IMR-90 (cell line): ENCODE measurements around the gene NWD2. TPM values are rescaled to one million over a fixed set of nuclear protein-coding genes. Genes with fewer than 3 reads are reported as not detected.

Experiments used
- ATAC-seq: fragments of 200-7000 bp; cut with Tn5 transposase; 2 replicates; pipeline ENCODE4 v1.9.1; 2020; ENCODE audit warnings: low read depth, mild to moderate bottlenecking, moderate library complexity
- BruUV-seq: library from RNA; stranded (reverse); fragments of 400-500 nt; replicated peaks from 2 replicates; lab custom pipeline; 2021; lab: Mats Ljungman, UMichigan
- CTCF ChIA-PET: fragments of 300-600 bp; formaldehyde crosslinking; extraction: SDS; loops from one replicate; lab custom pipeline; 2021; ENCODE audit warnings: antibody characterized with exemption; lab: Yijun Ruan, JAX
- POLR2A ChIA-PET: fragments of 300-600 bp; sonication (Branson Sonifier 250); formaldehyde crosslinking; loops from one replicate; lab custom pipeline; 2022; ENCODE audit warnings: antibody characterized with exemption; ENCODE audit not compliant: unreplicated experiment; lab: Charles Lee
- DNase-seq: peaks from one replicate; pipeline ENCODE4 v3.0.0; 2013
- H2AFZ ChIP-seq: replicated peaks from 2 replicates; pipeline ENCODE3; 2013; ENCODE audit warnings: low read length, mild to moderate bottlenecking; ENCODE audit not compliant: poor library complexity
- H2AK5ac ChIP-seq: 2 replicates; pipeline ENCODE4 v1.6.1; 2013; ENCODE audit warnings: low read depth, low read length, inconsistent platforms
- H2AK9ac ChIP-seq: replicated peaks from 2 replicates; pipeline ENCODE3; 2013; ENCODE audit warnings: mild to moderate bottlenecking, low read depth, low read length, moderate library complexity; ENCODE audit not compliant: poor library complexity
- H2BK120ac ChIP-seq: 2 replicates; pipeline ENCODE4 v1.6.1; 2013; ENCODE audit warnings: low read depth, low read length, inconsistent platforms
- H2BK15ac ChIP-seq: 3 replicates; pipeline ENCODE4 v1.6.1; 2013; ENCODE audit warnings: low read depth, low read length, inconsistent platforms
- H2BK20ac ChIP-seq: 2 replicates; pipeline ENCODE4 v1.6.1; 2013; ENCODE audit warnings: low read depth, mild to moderate bottlenecking, inconsistent platforms, low read length, moderate library complexity
- H2BK5ac ChIP-seq: 2 replicates; pipeline ENCODE4 v1.6.1; 2013; ENCODE audit warnings: mild to moderate bottlenecking, low read depth, low read length, inconsistent platforms; ENCODE audit not compliant: poor library complexity, severe bottlenecking
- H3K14ac ChIP-seq: replicated peaks from 2 replicates; pipeline ENCODE4 v1.6.1; 2013; ENCODE audit warnings: low read depth, low read length, inconsistent platforms
- H3K18ac ChIP-seq: 2 replicates; pipeline ENCODE4 v1.6.1; 2013; ENCODE audit warnings: low read depth, low read length, control low read depth
- H3K23ac ChIP-seq: 2 replicates; pipeline ENCODE4 v1.6.1; 2013; ENCODE audit warnings: low read depth, low read length, inconsistent platforms
- H3K27ac ChIP-seq: 2 replicates; pipeline ENCODE4 v1.5.1; 2013; ENCODE audit warnings: mild to moderate bottlenecking, control low read depth, low read length; ENCODE audit not compliant: insufficient read depth
- H3K27me3 ChIP-seq: 2 replicates; pipeline ENCODE4 v1.6.1; 2013; ENCODE audit warnings: low read length; ENCODE audit not compliant: control insufficient read depth, insufficient read depth
- H3K36me3 ChIP-seq: 2 replicates; pipeline ENCODE4 v1.6.1; 2013; ENCODE audit warnings: low read length, mixed read lengths; ENCODE audit not compliant: control insufficient read depth, insufficient read depth
- H3K4ac ChIP-seq: 2 replicates; pipeline ENCODE4 v1.6.1; 2013; ENCODE audit warnings: low read depth, low read length, inconsistent platforms
- H3K4me1 ChIP-seq: 2 replicates; pipeline ENCODE4 v1.6.1; 2013; ENCODE audit warnings: low read length, mixed read lengths; ENCODE audit not compliant: control insufficient read depth, insufficient read depth
- H3K4me2 ChIP-seq: 2 replicates; pipeline ENCODE4 v1.6.1; 2013; ENCODE audit warnings: low read depth, mild to moderate bottlenecking, control low read depth, low read length, moderate library complexity
- H3K4me3 ChIP-seq: 2 replicates; pipeline ENCODE4 v1.5.1; 2013; ENCODE audit warnings: low read depth, mild to moderate bottlenecking, control low read depth, low read length, moderate library complexity; ENCODE audit not compliant: insufficient read depth
- H3K56ac ChIP-seq: 2 replicates; pipeline ENCODE4 v1.6.1; 2013; ENCODE audit warnings: low read length, inconsistent platforms; ENCODE audit not compliant: insufficient read depth; ENCODE audit errors: extremely low read depth
- H3K79me1 ChIP-seq, 2 experiments: 2 replicates each; pipeline ENCODE4 v1.6.1; 2013; ENCODE audit warnings: low read length in 2 of 2, inconsistent platforms in 1 of 2, low read depth in 1 of 2
- H3K9ac ChIP-seq: 2 replicates; pipeline ENCODE4 v1.6.1; 2013; ENCODE audit warnings: low read depth, low read length, control low read depth
- H3K9me1 ChIP-seq: 2 replicates; pipeline ENCODE4 v1.6.1; 2013; ENCODE audit warnings: low read length, inconsistent platforms; ENCODE audit not compliant: insufficient read depth
- H3K9me3 ChIP-seq: 2 replicates; pipeline ENCODE4 v1.6.1; 2013; ENCODE audit warnings: low read length; ENCODE audit not compliant: control insufficient read depth, insufficient read depth
- H4K20me1 ChIP-seq: 2 replicates; pipeline ENCODE4 v1.6.1; 2013; ENCODE audit warnings: low read length, inconsistent platforms; ENCODE audit not compliant: insufficient read depth
- H4K5ac ChIP-seq: 2 replicates; pipeline ENCODE4 v1.6.1; 2013; ENCODE audit warnings: mild to moderate bottlenecking, low read depth, low read length, control low read depth
- H4K8ac ChIP-seq, 2 experiments: 2 replicates each; pipeline ENCODE4 v1.6.1; 2013; ENCODE audit warnings: low read depth in 2 of 2, low read length in 2 of 2, control low read depth in 1 of 2, inconsistent platforms in 1 of 2
- H4K91ac ChIP-seq: 2 replicates; pipeline ENCODE4 v1.6.1; 2013; ENCODE audit warnings: low read depth, low read length, inconsistent platforms; ENCODE audit not compliant: insufficient read depth
- BHLHE40 ChIP-seq: fragments of 150-350 bp; IDR thresholded peaks from 2 replicates; pipeline ENCODE4 v1.6.1; 2016; ENCODE audit warnings: mild to moderate bottlenecking, low read depth, low read length
- MAFK ChIP-seq: IDR thresholded peaks from 2 replicates; pipeline ENCODE4 v1.6.1; 2012; ENCODE audit warnings: low read depth, low read length, improper control_type of control experiment
- MXI1 ChIP-seq: IDR thresholded peaks from 2 replicates; pipeline ENCODE4 v1.6.1; 2012; ENCODE audit warnings: low read depth, mild to moderate bottlenecking, low read length, moderate library complexity, borderline replicate concordance
- RFX5 ChIP-seq: IDR thresholded peaks from 2 replicates; pipeline ENCODE4 v1.8.0; 2012; ENCODE audit warnings: low read depth, mild to moderate bottlenecking, low read length, moderate library complexity
- WGBS, 2 experiments: methylation state at CpG; one replicate each; pipeline versions ENCODE4 v1.1.5 to v1.1.7; 2013; ENCODE audit warnings: missing lambda C conversion rate in 2 of 2; ENCODE audit not compliant: insufficient read length in 1 of 2; ENCODE audit errors: extremely low coverage in 2 of 2; 5-methylcytosine and 5-hydroxymethylcytosine counted together
- dilution Hi-C: fragments of 300-500 bp; cut with HindIII; formaldehyde crosslinking; loops from one replicate; pipeline ENCODE4 v1.14.3; 2018; ENCODE audit warnings: low sequenced_read_pairs; ENCODE audit not compliant: unreplicated experiment
- in situ Hi-C: fragments of 300-500 bp; cut with MboI; formaldehyde crosslinking; loops from 3 replicates; pipeline ENCODE4 v1.14.3; 2019; ENCODE audit warnings: low sequenced_read_pairs, inconsistent platforms, mixed read lengths
- intact Hi-C: fragments of 100-400 bp; cut with micrococcal nuclease; formaldehyde crosslinking; loops from 2 replicates; pipeline ENCODE4 v1.10.0; 2022
- polyA plus RNA-seq, 3 experiments: library from polyadenylated mRNA; depleted of rRNA; stranded (reverse); fragments of >200 nt; gene quantifications; 2 replicates each; pipeline ENCODE4 v1.2.3, GENCODE V29; 2012; ENCODE audit warnings: low replicate concordance in 1 of 3
- total RNA-seq: library from RNA; depleted of rRNA; stranded (reverse); fragments of >200 nt; gene quantifications from 2 replicates; pipeline ENCODE4 v1.2.3, GENCODE V29; 2012

The NWD2 gene
- total and polyA plus RNA-seq, 2 of the 4 experiments (the other 2 are of a cell fraction): not detected

GRCh38 chr4:37422102-37422501 is 177.6 kb downstream of the NWD2 start:
- no peaks in the 10 kb centered on the region for H4K20me1 ChIP-seq
- H3K9me3 ChIP-seq: no peaks in the 10 kb centered on the region
- H3K4me2 ChIP-seq: no peak overlapping the region
- no peaks in the 10 kb centered on the region for H3K9me1 ChIP-seq
- H3K18ac ChIP-seq: no peak overlapping the region
- H2BK120ac ChIP-seq: no peak overlapping the region
- TF ChIP-seq MAFK (no peak), BHLHE40 (no peak), RFX5 (no peak), MXI1 (no peak)
- H3K79me1 ChIP-seq: no peaks in the 10 kb centered on the region
- ChIA-PET CTCF (no interaction called here), POLR2A (no interaction called here)
- H3K4me3 ChIP-seq: no peak overlapping the region
- no peak overlapping the region for H3K56ac ChIP-seq
- no peak overlapping the region for H2BK20ac ChIP-seq
- no peaks in the 10 kb centered on the region for H3K27me3 ChIP-seq
- H3K36me3 ChIP-seq: no peaks in the 10 kb centered on the region
- no peak overlapping the region for H2AK9ac ChIP-seq
- WGBS, 2 experiments: 13% methylated on average over 1 of the region's 2 CpGs; no CpG with 5 or more reads in 1 of the 2 experiments
- in situ Hi-C loops: no loop called here
- BruUV-seq: no TSS peak
- no peak overlapping the region for H2AK5ac ChIP-seq
- no peaks in the 10 kb centered on the region for H3K4me1 ChIP-seq
- H3K23ac ChIP-seq: no peak overlapping the region
- no peak overlapping the region for H3K27ac ChIP-seq
- H4K8ac ChIP-seq: no peak overlapping the region
- no peak overlapping the region for H2BK5ac ChIP-seq
- dilution Hi-C loops: no loop called here
- ATAC-seq (no peak), DNase-seq (no peak)
- H3K14ac ChIP-seq: no peak overlapping the region
- H2AFZ ChIP-seq: no peak overlapping the region
- intact Hi-C loops: no loop called here
- H4K5ac ChIP-seq: no peak overlapping the region
- H2BK15ac ChIP-seq: no peak overlapping the region
- no peak overlapping the region for H4K91ac ChIP-seq
- no peak overlapping the region for H3K4ac ChIP-seq
- H3K9ac ChIP-seq: no peak overlapping the region
